ENCODE data around the gene SCMH1.

- TF ChIP-seq CTCF (IDR thresholded peaks at IDR 0.05) (no peak), POLR2AphosphoS5 (IDR thresholded peaks at IDR 0.05) (no peak)
These were observed 210.0 kb downstream of the SCMH1 start for GRCh38 chr1:41032147-41032546.

All from breast epithelium (tissue), 3 donors.